Ureter (tissue), 1 donor: ENCODE results near the gene PROP1. TPM values are rescaled to one million over a fixed set of nuclear protein-coding genes. Genes with fewer than 3 reads are reported as not detected.
"Not testable (repeated sequence)": the region's sequence is repeated elsewhere in the genome, so short reads cannot be mapped to it uniquely, and the experiment has no call there.

Experiments
- DNase-seq: peaks from one replicate; pipeline ENCODE4 v3.0.0-alpha.2; 2020; ENCODE audit warnings: low spot score
- total RNA-seq: library from RNA; stranded (reverse); gene quantifications from one replicate; pipeline ENCODE4 v1.2.4, GENCODE V29; 2023
- donor health status: DM: yes; HTN: yes; CAD: no.

The PROP1 gene
- total RNA-seq, 1 donor from 2014 or later = not detected

GRCh38 chr5:177945145-177945544 is 50.9 kb downstream of the PROP1 start:
- DNase-seq = not testable (repeated sequence)

- DNase-seq = not testable (repeated sequence)
Observed at GRCh38 chr5:177943805-177944736, 52.0 kb downstream of the PROP1 start.

- DNase-seq = not testable (repeated sequence)
Observed at GRCh38 chr5:177942896-177943295, 53.1 kb downstream of the PROP1 start.

Other genes with a start within 250 kb of the PROP1 start
- 35.5 TPM for gene FAM153A, start 213.3 kb downstream of the PROP1 start, total RNA-seq
- 3.3 TPM for gene N4BP3, start 117.3 kb upstream of the PROP1 start, total RNA-seq
- 43.7 TPM for gene RMND5B, start 134.8 kb upstream of the PROP1 start, total RNA-seq
- 183 TPM for gene NHP2, start 157.6 kb upstream of the PROP1 start, total RNA-seq
- not detected for gene GMCL2, start 191.1 kb upstream of the PROP1 start, total RNA-seq
- 180 TPM for gene HNRNPAB, start 208.3 kb upstream of the PROP1 start, total RNA-seq
- gene PHYKPL, start 236.6 kb upstream of the PROP1 start, total RNA-seq = 132 TPM